Activated naive CD4-positive, alpha-beta T cell treated with anti-CD3 and anti-CD28 coated beads, Interleukin-2, amount 50 U/mL, for 24 hours (primary cell): ENCODE results near the gene TSPYL2.

Experiments
- H3K27ac Mint-ChIP-seq: one replicate; pipeline ENCODE4 v1.8.0; 2021; ENCODE audit warnings: mild to moderate bottlenecking, mixed read lengths
- H3K27me3 Mint-ChIP-seq: one replicate; pipeline ENCODE4 v1.8.0; 2021; ENCODE audit warnings: mixed read lengths
- H3K36me3 Mint-ChIP-seq: one replicate; pipeline ENCODE4 v1.8.0; 2021; ENCODE audit warnings: mixed read lengths
- H3K4me1 Mint-ChIP-seq: one replicate; pipeline ENCODE4 v1.8.0; 2021; ENCODE audit warnings: mixed read lengths
- H3K4me3 Mint-ChIP-seq: one replicate; pipeline ENCODE4 v1.8.0; 2021; ENCODE audit warnings: mild to moderate bottlenecking, mixed read lengths
- H3K9me3 Mint-ChIP-seq: one replicate; pipeline ENCODE4 v1.8.0; 2021; ENCODE audit warnings: mixed read lengths

TSPYL2 gene

DNA sequence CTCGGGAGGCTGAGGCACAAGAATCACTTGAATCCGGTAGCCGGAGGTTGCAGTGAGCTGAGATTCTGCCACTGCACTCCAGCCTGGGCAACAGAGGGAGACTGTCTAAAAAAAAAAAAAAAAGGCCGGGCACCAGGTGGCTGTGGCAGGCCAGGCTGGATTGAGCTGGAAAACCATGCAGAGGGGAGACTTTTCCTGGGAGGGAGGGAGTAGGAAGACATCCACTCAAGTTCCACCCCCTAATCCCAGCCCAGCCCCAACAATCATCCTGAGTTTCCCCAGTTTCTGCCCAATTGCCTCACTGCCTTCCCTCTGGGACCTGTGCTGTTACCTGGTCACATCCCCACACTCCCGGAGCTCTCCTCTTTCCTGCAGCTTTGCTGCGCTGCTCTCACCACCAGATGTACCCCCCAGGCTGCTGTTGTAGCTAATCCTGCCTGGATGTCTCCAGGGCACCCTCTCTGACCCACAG is 9.0 kb upstream of the TSPYL2 start:
- H3K27me3 Mint-ChIP-seq, result no peaks in the 10 kb centered on the region
- peaks cover 18% of the 10 kb centered on the region for H3K4me1 Mint-ChIP-seq
- no peaks in the 10 kb centered on the region for H3K36me3 Mint-ChIP-seq
- H3K27ac Mint-ChIP-seq, result peak overlapping the region; percentile 55
- peak overlapping the region; percentile 33 for H3K4me3 Mint-ChIP-seq
- no peaks in the 10 kb centered on the region for H3K9me3 Mint-ChIP-seq

DNA sequence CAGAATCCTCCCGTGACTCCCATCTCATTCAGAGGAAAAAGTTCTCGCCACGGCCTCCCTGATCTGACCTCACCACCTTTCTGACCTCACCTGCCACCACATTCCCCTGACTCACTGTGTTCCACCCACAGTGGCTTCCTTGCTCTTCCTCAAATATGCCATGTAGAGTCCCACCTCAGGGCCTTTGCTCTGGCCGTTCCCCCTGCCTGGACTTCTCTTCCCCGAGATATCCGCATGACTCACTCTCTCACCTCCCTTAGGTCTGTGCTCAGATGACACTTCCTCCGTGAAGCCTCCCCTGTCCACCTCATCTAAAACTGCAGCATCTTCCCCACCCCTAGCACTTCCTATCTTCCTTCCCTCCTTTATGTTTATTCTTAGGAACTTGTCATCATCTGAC is 7.2 kb upstream of the TSPYL2 start:
- Mint-ChIP-seq H3K27me3 (no peaks in the 10 kb centered on the region), H3K9me3 (no peaks in the 10 kb centered on the region), H3K4me3 (no peak overlapping the region), H3K27ac (peak overlapping the region; percentile 42), H3K36me3 (no peaks in the 10 kb centered on the region), H3K4me1 (peaks cover 18% of the 10 kb centered on the region)

DNA sequence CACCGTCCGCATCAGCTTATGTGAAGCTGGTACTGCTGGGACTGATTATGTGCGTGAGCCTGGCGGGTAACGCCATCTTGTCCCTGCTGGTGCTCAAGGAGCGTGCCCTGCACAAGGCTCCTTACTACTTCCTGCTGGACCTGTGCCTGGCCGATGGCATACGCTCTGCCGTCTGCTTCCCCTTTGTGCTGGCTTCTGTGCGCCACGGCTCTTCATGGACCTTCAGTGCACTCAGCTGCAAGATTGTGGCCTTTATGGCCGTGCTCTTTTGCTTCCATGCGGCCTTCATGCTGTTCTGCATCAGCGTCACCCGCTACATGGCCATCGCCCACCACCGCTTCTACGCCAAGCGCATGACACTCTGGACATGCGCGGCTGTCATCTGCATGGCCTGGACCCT is 5.5 kb upstream of the TSPYL2 start:
- H3K27ac Mint-ChIP-seq, result no peak overlapping the region
- no peaks in the 10 kb centered on the region for H3K36me3 Mint-ChIP-seq
- H3K4me3 Mint-ChIP-seq, result no peak overlapping the region

DNA sequence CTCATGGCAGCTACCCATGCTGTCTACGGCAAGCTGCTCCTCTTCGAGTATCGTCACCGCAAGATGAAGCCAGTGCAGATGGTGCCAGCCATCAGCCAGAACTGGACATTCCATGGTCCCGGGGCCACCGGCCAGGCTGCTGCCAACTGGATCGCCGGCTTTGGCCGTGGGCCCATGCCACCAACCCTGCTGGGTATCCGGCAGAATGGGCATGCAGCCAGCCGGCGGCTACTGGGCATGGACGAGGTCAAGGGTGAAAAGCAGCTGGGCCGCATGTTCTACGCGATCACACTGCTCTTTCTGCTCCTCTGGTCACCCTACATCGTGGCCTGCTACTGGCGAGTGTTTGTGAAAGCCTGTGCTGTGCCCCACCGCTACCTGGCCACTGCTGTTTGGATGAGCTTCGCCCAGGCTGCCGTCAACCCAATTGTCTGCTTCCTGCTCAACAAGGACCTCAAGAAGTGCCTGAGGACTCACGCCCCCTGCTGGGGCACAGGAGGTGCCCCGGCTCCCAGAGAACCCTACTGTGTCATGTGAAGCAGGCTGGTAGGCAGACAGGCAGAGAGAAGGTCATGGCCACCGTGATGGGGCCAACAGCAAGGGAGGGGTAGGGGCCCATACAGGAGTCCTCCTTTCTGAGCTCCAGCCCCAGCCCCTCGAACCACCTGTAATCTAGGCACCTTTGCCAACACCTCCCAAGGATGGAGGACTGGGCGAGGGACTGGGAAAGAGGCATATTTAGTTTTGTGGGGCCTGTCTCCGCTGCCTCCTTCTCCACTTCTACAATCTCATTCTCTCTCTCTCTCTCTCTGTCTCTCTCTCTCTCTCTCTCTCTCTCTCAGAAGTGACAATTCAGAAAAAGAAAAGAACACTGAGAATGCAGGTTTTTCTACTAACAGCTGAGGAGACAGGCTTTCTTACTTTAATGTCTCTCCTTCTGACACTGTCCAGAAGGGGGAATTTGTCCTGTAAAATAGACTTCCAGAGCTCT is 4.7 kb upstream of the TSPYL2 start:
- H3K36me3 Mint-ChIP-seq, result no peaks in the 10 kb centered on the region
- H3K4me3 Mint-ChIP-seq, result no peak overlapping the region
- peaks cover 13% of the 10 kb centered on the region for H3K4me1 Mint-ChIP-seq
- H3K27me3 Mint-ChIP-seq, result no peaks in the 10 kb centered on the region
- no peak overlapping the region for H3K27ac Mint-ChIP-seq
- H3K9me3 Mint-ChIP-seq, result no peaks in the 10 kb centered on the region

More for the DNA sequence above, 5.5 kb upstream of the TSPYL2 start:
- Mint-ChIP-seq H3K27me3 (no peaks in the 10 kb centered on the region), H3K4me1 (peaks cover 22% of the 10 kb centered on the region), H3K9me3 (no peaks in the 10 kb centered on the region)

DNA sequence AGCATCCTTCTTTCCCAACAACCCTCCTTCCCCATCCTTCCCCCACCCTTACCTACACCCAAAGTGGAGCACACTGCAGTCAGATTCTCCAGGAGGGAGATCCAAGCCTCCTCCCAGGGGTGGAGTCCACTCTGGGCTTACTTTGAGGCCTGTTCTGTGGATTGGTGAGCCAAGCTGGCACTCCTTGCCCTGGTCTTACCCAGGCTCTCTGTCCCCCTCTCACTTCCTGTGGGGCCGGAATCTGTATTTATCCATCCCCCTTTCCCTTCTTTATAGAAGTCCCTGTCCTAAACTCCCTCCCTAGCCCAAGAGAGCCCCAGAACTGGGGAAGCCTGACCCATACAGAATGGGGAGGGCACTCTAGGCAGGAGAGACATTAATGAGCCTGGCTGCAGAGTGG is 3.2 kb upstream of the TSPYL2 start:
- peaks cover 18% of the 10 kb centered on the region for H3K4me1 Mint-ChIP-seq
- peaks cover 6% of the 10 kb centered on the region for H3K36me3 Mint-ChIP-seq
- H3K27me3 Mint-ChIP-seq, result no peaks in the 10 kb centered on the region

DNA sequence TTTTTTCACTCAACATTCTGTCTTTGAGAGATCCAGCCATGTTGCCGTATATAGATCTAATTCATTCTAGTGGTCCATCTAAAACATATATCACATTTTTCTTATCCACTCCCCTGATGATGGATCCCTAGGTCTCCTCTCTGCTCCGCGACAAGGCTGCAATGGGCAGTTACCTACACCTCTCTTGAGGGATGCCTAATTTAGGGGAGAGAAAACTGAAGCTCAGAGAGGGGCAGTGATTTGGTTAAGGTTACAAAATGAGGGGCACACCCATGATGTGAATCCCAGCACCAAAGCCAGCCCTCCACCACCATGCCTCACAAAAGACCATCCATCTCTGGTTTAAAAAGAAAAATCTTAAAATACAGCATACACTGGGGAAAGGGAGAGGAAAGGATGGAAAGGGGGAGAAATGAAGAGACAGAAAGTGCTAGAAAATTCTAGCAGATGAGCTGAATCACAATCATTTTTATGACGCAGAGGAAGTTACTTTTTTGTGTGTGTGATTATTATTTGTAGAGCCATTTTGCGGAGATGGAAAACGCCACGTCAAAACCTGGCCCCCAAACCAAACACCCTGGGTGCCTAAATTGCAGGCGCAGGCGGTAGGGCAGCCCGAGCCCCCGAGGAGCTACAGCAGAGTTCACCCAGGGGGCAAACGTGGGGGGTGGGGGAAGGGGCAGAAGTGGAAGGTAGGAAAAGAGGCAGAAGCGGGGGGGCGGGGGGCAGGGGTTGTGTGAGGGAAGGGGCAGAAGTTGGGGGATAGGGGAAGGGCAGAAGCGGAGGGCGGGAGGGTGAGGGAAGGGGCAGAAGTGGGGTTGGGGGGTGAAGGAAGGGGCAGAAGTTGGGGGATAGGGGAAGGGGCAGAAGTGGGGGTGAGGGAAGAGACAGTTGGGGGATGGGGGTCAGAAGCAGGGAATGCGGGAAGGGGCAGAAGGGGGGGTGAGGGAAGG is 1.3 kb upstream of the TSPYL2 start:
- Mint-ChIP-seq H3K36me3 (peaks cover 10% of the 10 kb centered on the region), H3K4me1 (peaks cover 33% of the 10 kb centered on the region), H3K27ac (peak overlapping the region; percentile 96), H3K9me3 (no peaks in the 10 kb centered on the region), H3K4me3 (peak overlapping the region; percentile 85), H3K27me3 (no peaks in the 10 kb centered on the region)

More for the DNA sequence above, 3.2 kb upstream of the TSPYL2 start:
- no peak overlapping the region for H3K4me3 Mint-ChIP-seq
- no peaks in the 10 kb centered on the region for H3K9me3 Mint-ChIP-seq
- H3K27ac Mint-ChIP-seq, result no peak overlapping the region

DNA sequence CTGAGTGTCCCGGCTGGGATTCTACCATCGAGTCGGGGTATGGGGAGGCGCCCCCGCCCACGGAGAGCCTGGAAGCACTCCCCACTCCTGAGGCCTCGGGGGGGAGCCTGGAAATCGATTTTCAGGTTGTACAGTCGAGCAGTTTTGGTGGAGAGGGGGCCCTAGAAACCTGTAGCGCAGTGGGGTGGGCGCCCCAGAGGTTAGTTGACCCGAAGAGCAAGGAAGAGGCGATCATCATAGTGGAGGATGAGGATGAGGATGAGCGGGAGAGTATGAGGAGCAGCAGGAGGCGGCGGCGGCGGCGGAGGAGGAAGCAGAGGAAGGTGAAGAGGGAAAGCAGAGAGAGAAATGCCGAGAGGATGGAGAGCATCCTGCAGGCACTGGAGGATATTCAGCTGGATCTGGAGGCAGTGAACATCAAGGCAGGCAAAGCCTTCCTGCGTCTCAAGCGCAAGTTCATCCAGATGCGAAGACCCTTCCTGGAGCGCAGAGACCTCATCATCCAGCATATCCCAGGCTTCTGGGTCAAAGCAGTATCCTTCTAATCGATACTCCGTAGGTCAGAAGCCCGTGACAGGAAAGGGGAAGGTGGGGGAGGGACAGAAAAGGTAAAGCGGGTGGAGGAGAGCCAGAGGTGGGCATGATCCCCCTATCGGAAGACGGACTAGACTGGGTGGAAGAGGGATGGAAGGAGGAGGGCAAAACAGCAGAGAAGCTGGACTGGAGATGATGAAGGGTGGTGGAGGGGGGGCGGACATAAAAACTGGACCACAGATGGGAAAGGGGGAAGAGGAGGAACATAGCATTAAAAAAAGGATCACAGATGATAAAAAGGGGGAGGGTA is 828 bp downstream of the TSPYL2 start:
- H3K27me3 Mint-ChIP-seq, result no peaks in the 10 kb centered on the region

DNA sequence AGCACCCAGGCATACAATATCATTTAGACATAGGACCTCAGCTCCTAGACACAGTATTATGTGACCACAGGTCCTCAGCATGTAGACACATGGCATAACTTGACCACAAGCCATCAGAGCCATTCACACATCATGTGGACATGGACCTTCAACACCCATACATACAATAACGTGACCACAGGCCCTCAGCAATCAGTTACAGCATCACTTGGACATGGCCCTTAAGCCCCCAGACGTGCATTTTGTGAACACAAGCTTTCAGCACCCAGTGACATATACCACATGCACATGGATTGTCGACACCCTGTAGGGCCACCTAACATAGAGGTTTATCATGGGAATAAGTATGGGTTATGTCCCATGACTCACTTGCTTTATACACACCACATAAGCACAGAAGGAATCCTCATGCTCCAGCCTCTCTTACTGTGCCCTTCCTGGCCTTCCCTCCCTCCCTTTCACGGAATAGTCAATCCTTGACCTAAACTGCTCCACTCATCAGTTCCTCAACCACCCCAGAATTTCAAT is 1.9 kb downstream of the TSPYL2 start:
- H3K36me3 Mint-ChIP-seq, result peaks cover 19% of the 10 kb centered on the region
- H3K27me3 Mint-ChIP-seq, result no peaks in the 10 kb centered on the region
- H3K27ac Mint-ChIP-seq, result peak overlapping the region; percentile 73
- peaks cover 60% of the 10 kb centered on the region for H3K4me1 Mint-ChIP-seq
- H3K4me3 Mint-ChIP-seq, result peak overlapping the region; percentile 95
- no peaks in the 10 kb centered on the region for H3K9me3 Mint-ChIP-seq

More for the DNA sequence above, 828 bp downstream of the TSPYL2 start:
- H3K4me1 Mint-ChIP-seq, result peaks cover 49% of the 10 kb centered on the region
- peak overlapping the region; percentile 95 for H3K4me3 Mint-ChIP-seq
- H3K9me3 Mint-ChIP-seq, result no peaks in the 10 kb centered on the region
- H3K36me3 Mint-ChIP-seq, result peaks cover 13% of the 10 kb centered on the region
- peak overlapping the region; percentile 85 for H3K27ac Mint-ChIP-seq

DNA sequence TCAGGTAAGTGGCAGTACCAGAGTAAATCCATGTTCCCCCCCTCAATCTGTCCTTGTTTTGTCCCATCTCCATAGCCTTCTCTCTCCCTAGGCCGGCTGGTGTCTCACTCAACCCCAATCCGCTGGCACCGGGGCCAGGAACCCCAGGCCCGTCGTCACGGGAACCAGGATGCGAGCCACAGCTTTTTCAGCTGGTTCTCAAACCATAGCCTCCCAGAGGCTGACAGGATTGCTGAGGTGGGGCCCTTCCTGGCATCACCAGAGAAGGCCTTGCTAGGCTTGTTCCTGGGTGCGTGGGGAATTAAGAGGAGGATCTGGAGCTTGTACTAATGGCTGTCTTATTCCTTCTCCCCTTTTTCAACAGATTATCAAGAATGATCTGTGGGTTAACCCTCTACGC is 2.7 kb downstream of the TSPYL2 start:
- Mint-ChIP-seq H3K9me3 (no peaks in the 10 kb centered on the region), H3K27me3 (no peaks in the 10 kb centered on the region), H3K36me3 (peaks cover 19% of the 10 kb centered on the region), H3K4me3 (peak overlapping the region; percentile 77), H3K4me1 (peaks cover 64% of the 10 kb centered on the region), H3K27ac (peak overlapping the region; percentile 90)

DNA sequence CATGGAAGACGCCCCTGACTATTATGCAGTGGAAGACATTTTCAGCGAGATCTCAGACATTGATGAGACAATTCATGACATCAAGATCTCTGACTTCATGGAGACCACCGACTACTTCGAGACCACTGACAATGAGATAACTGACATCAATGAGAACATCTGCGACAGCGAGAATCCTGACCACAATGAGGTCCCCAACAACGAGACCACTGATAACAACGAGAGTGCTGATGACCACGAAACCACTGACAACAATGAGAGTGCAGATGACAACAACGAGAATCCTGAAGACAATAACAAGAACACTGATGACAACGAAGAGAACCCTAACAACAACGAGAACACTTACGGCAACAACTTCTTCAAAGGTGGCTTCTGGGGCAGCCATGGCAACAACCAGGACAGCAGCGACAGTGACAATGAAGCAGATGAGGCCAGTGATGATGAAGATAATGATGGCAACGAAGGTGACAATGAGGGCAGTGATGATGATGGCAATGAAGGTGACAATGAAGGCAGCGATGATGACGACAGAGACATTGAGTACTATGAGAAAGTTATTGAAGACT is 3.6 kb downstream of the TSPYL2 start:
- peaks cover 60% of the 10 kb centered on the region for H3K4me1 Mint-ChIP-seq
- H3K27ac Mint-ChIP-seq, result peak overlapping the region; percentile 87
- no peaks in the 10 kb centered on the region for H3K27me3 Mint-ChIP-seq
- H3K36me3 Mint-ChIP-seq, result peaks cover 19% of the 10 kb centered on the region
- no peaks in the 10 kb centered on the region for H3K9me3 Mint-ChIP-seq
- H3K4me3 Mint-ChIP-seq, result peak overlapping the region; percentile 77

DNA sequence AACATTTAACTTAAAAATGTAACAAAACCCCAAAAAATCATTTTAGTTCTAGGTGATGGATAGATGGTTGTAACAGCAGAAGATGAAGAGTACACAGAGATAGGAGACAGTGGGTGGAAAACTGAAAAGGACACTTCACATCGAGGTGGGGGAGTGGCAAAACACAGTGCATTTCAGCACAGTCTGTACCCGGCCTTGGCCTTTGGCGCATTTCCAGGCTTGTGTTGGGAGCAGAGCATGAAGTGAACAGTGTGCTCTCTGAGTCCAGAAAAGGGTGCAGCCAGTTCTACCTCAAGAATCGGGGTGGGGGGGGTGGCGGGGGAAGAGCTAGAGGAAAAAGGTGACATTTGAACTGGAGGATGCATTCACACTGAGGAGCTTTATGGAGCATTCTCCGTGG is 4.3 kb downstream of the TSPYL2 start:
- H3K4me3 Mint-ChIP-seq, result peak overlapping the region; percentile 96
- H3K9me3 Mint-ChIP-seq, result no peaks in the 10 kb centered on the region
- H3K4me1 Mint-ChIP-seq, result peaks cover 57% of the 10 kb centered on the region
- H3K36me3 Mint-ChIP-seq, result peaks cover 19% of the 10 kb centered on the region
- H3K27ac Mint-ChIP-seq, result no peak overlapping the region
- H3K27me3 Mint-ChIP-seq, result no peaks in the 10 kb centered on the region

DNA sequence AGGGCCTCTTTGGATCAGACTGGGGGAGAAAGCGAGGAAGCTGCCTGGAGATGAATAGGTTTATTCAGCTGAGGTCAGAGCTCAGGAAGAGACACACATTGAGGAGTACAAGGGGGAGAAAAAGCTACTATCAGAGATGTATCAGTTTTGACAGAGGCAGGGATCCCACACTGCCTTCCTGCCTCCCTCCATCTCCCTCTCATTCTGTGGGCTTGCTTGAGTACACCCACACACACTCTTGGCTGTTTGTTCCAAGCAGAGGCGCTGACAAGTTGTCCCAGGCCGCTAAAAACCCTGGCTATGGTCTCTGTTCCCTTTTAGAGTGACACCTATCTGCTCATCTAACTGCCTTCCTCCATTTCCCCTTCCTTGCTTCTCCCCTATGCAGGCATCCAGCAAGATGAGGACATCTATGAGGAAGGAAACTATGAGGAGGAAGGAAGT is 5.2 kb downstream of the TSPYL2 start:
- Mint-ChIP-seq H3K4me1 (peaks cover 57% of the 10 kb centered on the region), H3K27ac (peak overlapping the region; percentile 70), H3K9me3 (no peaks in the 10 kb centered on the region), H3K4me3 (peak overlapping the region; percentile 96), H3K27me3 (no peaks in the 10 kb centered on the region), H3K36me3 (peaks cover 19% of the 10 kb centered on the region)

DNA sequence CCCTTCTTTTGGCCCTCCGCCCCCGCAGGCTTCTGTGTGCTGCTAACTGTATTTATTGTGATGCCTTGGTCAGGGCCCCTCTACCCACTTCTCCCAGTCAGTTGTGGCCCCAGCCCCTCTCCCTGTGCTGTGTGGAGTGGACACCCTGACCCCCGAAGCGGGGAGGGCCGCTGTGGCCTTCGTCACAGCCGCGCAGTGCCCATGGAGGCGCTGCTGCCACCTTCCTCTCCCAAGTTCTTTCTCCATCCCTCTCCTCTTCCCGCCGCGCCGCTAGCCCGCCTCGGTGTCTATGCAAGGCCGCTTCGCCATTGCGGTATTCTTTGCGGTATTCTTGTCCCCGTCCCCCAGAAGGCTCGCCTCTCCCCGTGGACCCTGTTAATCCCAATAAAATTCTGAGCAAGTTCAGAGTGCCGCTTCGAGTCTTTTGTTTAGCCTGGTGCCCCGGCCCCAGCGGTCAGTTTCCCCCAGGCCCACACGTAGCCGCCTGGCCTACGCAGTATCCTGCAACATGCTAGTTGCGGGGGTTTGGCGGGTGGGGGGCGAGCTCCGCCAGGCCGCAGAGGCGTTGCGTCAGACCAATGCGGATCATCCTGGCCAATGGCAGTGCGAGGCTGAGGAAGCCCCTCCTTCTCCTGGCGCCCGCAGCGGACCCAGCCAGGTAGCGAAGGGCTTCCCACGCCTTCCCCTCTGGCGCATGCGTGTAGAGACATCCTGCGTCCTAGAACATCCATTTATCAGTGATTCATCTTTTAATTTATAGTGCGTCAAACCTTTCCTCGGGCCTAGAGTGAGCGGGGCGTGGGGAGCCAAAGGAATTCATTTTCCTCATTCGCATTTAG is 6.2 kb downstream of the TSPYL2 start:
- H3K36me3 Mint-ChIP-seq, result peaks cover 16% of the 10 kb centered on the region
- peaks cover 57% of the 10 kb centered on the region for H3K4me1 Mint-ChIP-seq
- peak overlapping the region; percentile 96 for H3K4me3 Mint-ChIP-seq
- no peaks in the 10 kb centered on the region for H3K27me3 Mint-ChIP-seq
- H3K27ac Mint-ChIP-seq, result peak overlapping the region; percentile 99
- H3K9me3 Mint-ChIP-seq, result no peaks in the 10 kb centered on the region
